ENCODE results near the gene ATP5F1E. TPM values are rescaled to one million over a fixed set of nuclear protein-coding genes. Genes with fewer than 3 reads are reported as not detected.
"Not testable (repeated sequence)": the region's sequence is repeated elsewhere in the genome, so short reads cannot be mapped to it uniquely, and the experiment has no call there.

ATP5F1E gene
- total RNA-seq, 1 donor: 34.4 TPM

DNA sequence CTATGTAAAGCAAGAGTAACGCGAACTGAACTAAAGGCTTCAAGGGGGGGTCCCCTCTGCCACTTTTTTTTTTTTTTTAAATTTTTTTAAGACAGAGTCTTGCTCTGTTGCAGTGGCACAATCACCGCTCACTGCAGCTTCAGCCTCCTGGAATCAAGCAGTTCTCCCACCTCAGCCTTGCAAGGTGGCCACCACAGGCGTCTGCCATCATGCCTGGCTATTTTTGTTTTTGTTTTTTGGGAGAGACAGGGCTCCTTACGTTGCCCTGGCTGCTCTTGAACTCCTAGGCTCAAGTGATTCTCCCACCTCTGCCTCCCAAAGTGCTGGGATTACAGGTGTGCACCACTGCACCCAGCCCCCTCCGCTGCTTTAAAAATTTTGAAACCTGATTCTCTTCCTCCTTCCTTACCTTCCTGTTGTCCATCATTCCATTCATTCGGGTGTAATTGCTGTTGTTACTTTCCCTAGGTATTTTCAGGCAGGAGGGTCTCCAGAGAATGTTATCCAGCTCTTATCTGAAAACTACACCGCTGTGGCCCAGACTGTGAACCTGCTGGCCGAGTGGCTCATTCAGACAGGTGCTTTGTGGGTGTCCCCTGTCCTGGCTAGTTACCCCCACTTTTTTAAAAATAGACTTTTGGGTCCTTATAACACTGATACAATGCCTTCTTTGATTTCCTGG is 45.7 kb downstream of the ATP5F1E start:
- TF ChIP-seq CTCF (IDR thresholded peaks at IDR 0.05; ENCODE audit: insufficient read depth, low read length): no peak
- no peak overlapping the region for H3K4me3 ChIP-seq (ENCODE audit: low read depth, low read length)
- no peak for DNase-seq (ENCODE audit: low read depth)

DNA sequence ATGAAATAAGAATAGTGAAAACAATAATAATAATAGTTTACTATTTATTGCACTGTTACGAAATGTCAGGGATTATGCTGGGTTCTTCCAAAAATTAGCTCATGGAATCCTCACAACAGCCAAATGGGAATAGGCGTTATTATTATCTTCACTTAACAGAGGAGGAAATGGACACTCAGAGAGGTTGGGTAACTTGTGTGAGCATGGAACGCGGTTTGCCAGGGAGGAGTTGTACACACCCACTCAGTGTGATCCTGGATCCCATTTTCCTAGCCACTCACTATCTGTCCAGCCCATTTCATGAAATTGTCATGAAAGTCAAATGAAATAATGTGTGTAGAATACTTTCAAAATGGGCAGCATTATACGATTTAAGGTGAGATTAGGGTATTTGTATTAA is 46.5 kb downstream of the ATP5F1E start:
- peak; percentile 28 for DNase-seq (ENCODE audit: low read depth)
- no peak for TF ChIP-seq CTCF (IDR thresholded peaks at IDR 0.05; ENCODE audit: insufficient read depth, low read length)

DNA sequence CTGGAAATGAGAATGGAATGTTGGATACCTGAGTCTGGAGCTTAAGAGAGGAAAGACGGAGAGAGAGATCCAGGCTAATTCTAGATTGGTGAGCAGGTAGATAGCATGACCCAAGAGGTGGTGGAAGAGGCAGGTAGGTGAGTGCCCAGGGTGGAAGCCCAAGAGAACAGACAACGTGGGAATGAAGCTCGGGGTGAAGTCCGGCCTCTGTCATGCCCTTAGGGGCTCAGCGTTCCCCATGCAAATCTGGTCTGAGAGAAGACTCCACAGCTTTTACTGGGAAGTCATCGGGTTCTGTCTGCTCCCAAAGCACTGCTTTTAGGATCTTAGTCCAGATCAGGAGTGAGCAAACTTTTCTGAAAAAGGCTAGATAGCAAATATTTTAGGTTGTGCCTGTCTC is 47.4 kb downstream of the ATP5F1E start:
- no peak for TF ChIP-seq CTCF (IDR thresholded peaks at IDR 0.05; ENCODE audit: insufficient read depth, low read length)
- DNase-seq (ENCODE audit: low read depth): no peak
- no peak overlapping the region for H3K4me3 ChIP-seq (ENCODE audit: low read depth, low read length)

More for the DNA sequence above, 46.5 kb downstream of the ATP5F1E start:
- no peak overlapping the region for H3K4me3 ChIP-seq (ENCODE audit: low read depth, low read length)

DNA sequence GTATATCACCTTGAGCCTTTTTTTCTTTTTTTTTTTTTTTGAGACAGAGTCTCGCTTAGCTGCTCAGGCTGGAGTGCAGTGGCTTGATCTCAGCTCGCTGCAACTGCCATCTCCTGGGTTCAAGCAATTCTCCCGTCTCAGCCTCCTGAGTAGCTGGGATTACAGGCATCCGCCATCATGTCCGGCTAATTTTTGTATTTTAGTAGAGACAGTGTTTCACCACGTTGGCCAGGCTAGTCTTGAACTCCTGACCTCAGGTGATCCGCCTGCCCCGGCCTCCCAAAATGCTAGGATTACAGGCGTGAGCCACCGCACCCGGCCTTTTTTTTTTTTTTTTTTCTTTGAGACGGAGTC is 49.0 kb downstream of the ATP5F1E start:
- not testable (repeated sequence) for H3K4me3 ChIP-seq (ENCODE audit: low read depth, low read length); DNase-seq (ENCODE audit: low read depth)

- H3K4me3 ChIP-seq (ENCODE audit: low read depth, low read length): peak overlapping the region; percentile 70
- DNase-seq (ENCODE audit: low read depth): no peak
- no peak for TF ChIP-seq CTCF (IDR thresholded peaks at IDR 0.05; ENCODE audit: insufficient read depth, low read length)
These were observed 49.6 kb downstream of the ATP5F1E start for GRCh38 chr20:58982406-58983114.

DNA sequence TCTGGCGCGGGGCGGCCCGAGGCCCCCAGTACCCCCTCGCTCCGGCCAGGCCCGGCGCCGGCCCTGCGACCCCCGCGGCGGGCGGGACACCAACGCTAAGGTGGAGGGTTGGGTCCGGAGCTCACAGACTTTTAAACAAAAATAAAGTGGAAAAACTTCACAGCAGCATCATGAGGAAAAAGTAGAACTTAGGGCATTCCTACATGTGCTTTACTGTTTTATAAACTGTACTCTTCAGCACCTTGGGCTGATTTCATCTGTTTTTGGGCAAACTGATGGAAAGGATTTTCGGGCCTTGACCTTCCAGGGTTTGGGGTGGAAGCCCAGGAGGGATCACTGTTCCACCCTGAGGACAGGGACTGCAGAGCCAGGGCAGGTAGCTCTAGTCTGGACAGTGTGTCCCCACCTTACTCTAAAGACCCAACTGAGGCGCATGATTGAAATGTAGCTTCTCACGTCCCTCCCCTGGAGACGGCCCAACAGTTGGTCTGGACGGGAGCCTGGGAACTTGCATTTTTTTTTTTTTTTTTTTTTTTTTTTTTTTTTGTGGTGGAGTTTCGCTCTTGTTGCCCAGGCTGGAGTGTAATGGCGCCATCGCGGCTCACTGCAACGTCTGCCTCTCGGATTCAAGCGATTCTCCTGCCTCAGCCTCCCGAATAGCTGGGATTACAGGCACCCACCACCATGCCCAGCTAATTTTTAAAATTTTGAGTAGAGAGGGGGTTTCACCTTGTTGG is 50.3 kb downstream of the ATP5F1E start:
- H3K4me3 ChIP-seq (ENCODE audit: low read depth, low read length): peak overlapping the region; percentile 70
- no peak for TF ChIP-seq CTCF (IDR thresholded peaks at IDR 0.05; ENCODE audit: insufficient read depth, low read length)
- DNase-seq (ENCODE audit: low read depth): peak; percentile 29
